NCI-H2107 treated with DMSO at 0.1 percent for 48 hours (cell line): ENCODE data around the gene LMNTD2.

Source experiments
- DNase-seq: peaks from one replicate; lab custom pipeline; 2025; ENCODE audit not compliant: unreplicated experiment; lab: John Stamatoyannopoulos, UW

LMNTD2 gene

DNA sequence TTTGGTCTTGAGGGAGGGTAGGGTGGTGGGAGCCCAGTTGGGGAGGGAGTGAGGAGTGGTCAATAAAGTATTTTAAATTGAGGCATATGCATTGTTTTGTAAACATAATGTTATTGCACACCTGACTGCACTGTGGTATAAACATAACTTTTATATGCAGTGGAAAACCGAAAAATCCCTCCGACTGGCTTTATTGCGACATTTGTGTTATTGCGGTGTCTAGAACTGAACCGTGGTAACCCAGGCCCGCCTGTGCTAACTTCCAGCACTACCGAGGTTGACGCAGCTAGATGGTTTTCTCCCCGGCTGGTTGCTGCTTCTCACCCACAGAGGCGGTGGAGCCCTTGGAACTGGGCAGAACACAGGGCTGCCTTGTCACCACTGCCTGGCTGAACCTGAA, 45.9 kb downstream of the LMNTD2 start:
- no peak for DNase-seq

GRCh38 chr11:512761-513595, 47.6 kb downstream of the LMNTD2 start:
- no peak for DNase-seq

- DNase-seq, result no peak
Observed at GRCh38 chr11:508956-509355, 51.6 kb downstream of the LMNTD2 start.

GRCh38 chr11:507727-508515, 52.6 kb downstream of the LMNTD2 start:
- no peak for DNase-seq

GRCh38 chr11:506995-507726, 53.4 kb downstream of the LMNTD2 start, which contains the start of gene RNH1:
RNH1 (minus strand) TSS chr11:507242; CDS start chr11:502162, 5,080 bp downstream.
- peak; percentile 56 for DNase-seq

DNA sequence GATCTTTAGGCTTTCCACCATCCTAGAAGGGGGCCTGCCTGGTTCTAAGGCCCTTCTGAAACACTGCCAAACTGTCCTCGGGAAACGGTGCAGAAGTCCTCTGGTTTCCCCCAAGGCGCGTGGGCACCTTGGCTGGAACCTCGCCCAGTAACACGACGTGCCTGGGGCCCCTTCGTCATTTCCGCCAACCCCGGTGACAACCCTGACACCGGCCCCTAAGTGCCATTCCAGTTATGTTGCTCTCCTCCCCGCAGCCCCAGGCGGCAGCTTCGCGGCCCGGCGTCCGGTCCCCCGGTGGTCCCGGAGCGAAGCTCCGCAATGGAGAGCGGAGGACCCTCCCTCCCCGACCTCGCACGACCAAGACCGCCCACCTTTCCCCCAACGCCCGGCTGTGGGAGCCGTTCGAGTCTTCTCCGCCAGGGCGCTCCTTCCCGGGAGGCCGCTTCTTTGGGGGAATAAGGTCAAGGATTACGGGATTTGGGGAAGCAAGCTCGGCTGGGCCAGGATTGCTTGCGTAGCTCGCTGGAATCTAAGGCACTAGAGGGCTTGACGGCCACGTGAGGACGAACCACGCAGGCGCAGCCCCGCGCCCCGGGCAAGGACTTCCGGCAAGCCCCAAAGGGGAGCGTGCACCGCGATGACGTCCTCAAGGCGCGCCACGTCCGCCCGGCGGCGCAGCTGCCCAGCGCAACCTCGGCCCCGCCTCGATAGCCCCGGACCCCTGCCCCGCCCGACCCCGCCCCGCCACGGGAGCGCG, 54.1 kb downstream of the LMNTD2 start:
- DNase-seq, result peak; percentile 60

DNA sequence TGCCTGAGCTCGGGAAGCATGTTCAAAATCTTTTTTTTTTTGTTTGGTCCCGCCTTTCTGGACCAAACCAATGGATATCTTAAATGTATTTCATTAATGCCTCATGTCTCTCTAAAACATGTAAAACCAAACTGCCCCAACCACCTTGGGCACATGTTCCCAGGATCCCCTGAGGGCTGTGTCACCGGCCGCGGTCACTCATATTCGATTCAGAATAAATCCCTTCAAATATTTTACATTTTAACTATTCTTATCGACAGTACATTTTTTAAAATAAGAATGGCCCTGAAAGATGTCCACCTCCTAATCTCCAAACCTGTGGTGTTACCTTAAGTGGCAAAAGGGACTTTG, 55.6 kb downstream of the LMNTD2 start:
- no peak for DNase-seq
